Neural cell (in vitro differentiated cells): ENCODE results near the gene NPAS2. TPM values are rescaled to one million over a fixed set of nuclear protein-coding genes. Genes with fewer than 3 reads are reported as not detected.

ENCODE experiments used
- H2AFZ ChIP-seq: fragments of 200-600, 300-800 bp; sonication (generic), shearing (Covaris generic); 2 replicates; pipeline ENCODE4 v1.6.0; 2014; ENCODE audit warnings: low read depth, mild to moderate bottlenecking, antibody characterized with exemption, low read length, moderate library complexity
- H3F3A ChIP-seq: fragments of 200-600 bp; shearing (Covaris generic); 2 replicates; pipeline ENCODE4 v1.6.1; 2016; ENCODE audit warnings: mild to moderate bottlenecking, moderate library complexity, mixed read lengths, antibody characterized with exemption, low read length; ENCODE audit not compliant: insufficient read depth, poor library complexity, severe bottlenecking
- H3K27ac ChIP-seq: fragments of 200-600, 300-800 bp; sonication (generic), shearing (Covaris generic); 2 replicates; pipeline ENCODE4 v1.5.1; 2014; ENCODE audit warnings: mild to moderate bottlenecking, low read length, moderate library complexity
- H3K27me3 ChIP-seq: fragments of 300-800, 200-600 bp; sonication (generic), shearing (Covaris generic); 2 replicates; pipeline ENCODE4 v1.6.0; 2014; ENCODE audit warnings: mild to moderate bottlenecking, low read depth, low read length, moderate library complexity; ENCODE audit not compliant: insufficient read depth
- H3K36me3 ChIP-seq: fragments of 300-800, 200-600 bp; sonication (generic), shearing (Covaris generic); 2 replicates; pipeline ENCODE4 v1.5.1; 2014; ENCODE audit warnings: mild to moderate bottlenecking, antibody characterized with exemption, low read length, moderate library complexity; ENCODE audit not compliant: insufficient read depth
- H3K4me2 ChIP-seq: fragments of 300-800, 200-600 bp; sonication (generic), shearing (Covaris generic); 2 replicates; pipeline ENCODE4 v1.6.0; 2014; ENCODE audit warnings: mild to moderate bottlenecking, low read length
- H3K4me3 ChIP-seq: fragments of 300-800, 200-600 bp; sonication (generic), shearing (Covaris generic); 2 replicates; pipeline ENCODE4 v1.5.1; 2014; ENCODE audit warnings: mild to moderate bottlenecking, low read length, moderate library complexity
- H3K79me2 ChIP-seq: fragments of 200-600 bp; shearing (Covaris generic); replicated peaks from 2 replicates; pipeline ENCODE4 v1.6.0; 2014; ENCODE audit warnings: mild to moderate bottlenecking, low read length, moderate library complexity; ENCODE audit not compliant: insufficient read depth
- H3K9ac ChIP-seq: fragments of 300-800, 200-600 bp; sonication (generic), shearing (Covaris generic); 2 replicates; pipeline ENCODE4 v1.6.1; 2016; ENCODE audit warnings: mild to moderate bottlenecking, low read length, mixed read lengths
- H3K9me2 ChIP-seq: fragments of 200-600 bp; shearing (Covaris generic); 2 replicates; pipeline ENCODE4 v1.6.1; 2016; ENCODE audit warnings: mild to moderate bottlenecking, low read length, mixed read lengths; ENCODE audit not compliant: insufficient read depth
- H3K9me3 ChIP-seq: fragments of 200-600, 300-800 bp; sonication (generic), shearing (Covaris generic); 2 replicates; pipeline ENCODE4 v1.6.1; 2016; ENCODE audit warnings: mild to moderate bottlenecking, mixed run types, low read length, moderate library complexity, mixed read lengths
- H4K20me1 ChIP-seq: fragments of 200-600 bp; shearing (Covaris generic); 2 replicates; pipeline ENCODE4 v1.6.1; 2016; ENCODE audit warnings: mild to moderate bottlenecking, mixed run types; ENCODE audit not compliant: insufficient read depth
- EP300 ChIP-seq: fragments of 450-650 bp; conservative IDR thresholded peaks from 2 replicates; pipeline ENCODE4 v1.6.1; 2014; ENCODE audit warnings: antibody characterized with exemption, mild to moderate bottlenecking, moderate library complexity; ENCODE audit not compliant: poor library complexity, severe bottlenecking
- EZH2 ChIP-seq: fragments of 200-600, 300-800 bp; shearing (Covaris generic), sonication (generic); IDR thresholded peaks from 2 replicates; pipeline ENCODE4 v1.6.1; 2014; ENCODE audit warnings: antibody characterized with exemption, low read length, borderline replicate concordance, mild to moderate bottlenecking; ENCODE audit not compliant: insufficient read depth, poor library complexity, severe bottlenecking
- MXI1 ChIP-seq: fragments of 450-650 bp; conservative IDR thresholded peaks from 2 replicates; pipeline ENCODE4 v1.6.1; 2014; ENCODE audit warnings: antibody characterized with exemption, mild to moderate bottlenecking; ENCODE audit not compliant: poor library complexity, severe bottlenecking
- POLR2AphosphoS5 ChIP-seq: IDR thresholded peaks from 2 replicates; pipeline ENCODE4 v1.6.1; 2012
- RAD21 ChIP-seq: fragments of 450-650 bp; conservative IDR thresholded peaks from 2 replicates; pipeline ENCODE4 v1.6.1; 2014; ENCODE audit warnings: antibody characterized with exemption, mild to moderate bottlenecking, moderate library complexity
- SMC3 ChIP-seq: fragments of 450-650 bp; conservative IDR thresholded peaks from 2 replicates; pipeline ENCODE4 v1.6.1; 2014; ENCODE audit warnings: antibody characterized with exemption, mild to moderate bottlenecking, moderate library complexity; ENCODE audit not compliant: poor library complexity
- TAF1 ChIP-seq: IDR thresholded peaks from 2 replicates; pipeline ENCODE4 v1.6.1; 2012; ENCODE audit warnings: low read depth
- polyA plus RNA-seq: library from polyadenylated mRNA; depleted of rRNA; stranded (reverse); fragments of >200 nt; gene quantifications from 2 replicates; pipeline ENCODE4 v1.2.3, GENCODE V29; 2014
- TF ChIP-seq, protein P1 (sequence below): IDR thresholded peaks from 2 replicates; pipeline ENCODE4 v1.6.1; 2012; ENCODE audit warnings: borderline replicate concordance
- TF ChIP-seq, protein P2 (sequence below): fragments of 450-650 bp; IDR thresholded peaks from 2 replicates; pipeline ENCODE4 v1.5.1; 2014; ENCODE audit warnings: antibody characterized with exemption, mild to moderate bottlenecking, moderate library complexity; ENCODE audit not compliant: poor library complexity, severe bottlenecking

NPAS2 gene
- polyA plus RNA-seq, 1 donor from 2014 or later, result 2.1 TPM

DNA sequence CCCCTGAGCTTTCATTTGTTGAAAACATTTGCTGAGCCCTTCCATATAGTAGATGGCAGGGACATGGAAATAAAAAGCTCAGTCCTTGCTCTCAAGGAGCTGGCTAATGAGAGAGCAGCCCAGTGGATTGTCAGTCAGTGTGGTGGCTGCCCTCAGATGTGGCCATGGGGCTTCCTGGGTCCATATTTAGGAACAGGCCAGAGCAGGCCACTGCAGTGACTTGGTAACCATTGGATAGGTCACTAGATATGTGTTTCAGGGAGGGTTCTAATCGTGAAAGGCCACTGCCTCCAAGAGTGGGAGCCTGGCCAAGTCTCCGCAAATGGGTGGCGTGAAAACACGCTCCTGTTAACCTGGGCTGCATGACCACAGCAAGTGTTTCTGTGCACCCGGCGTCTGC is 37.4 kb downstream of the NPAS2 start:
- H3K79me2 ChIP-seq, result no peaks in the 10 kb centered on the region
- no peaks in the 10 kb centered on the region for H3K36me3 ChIP-seq
- H3K9me2 ChIP-seq, result no peaks in the 10 kb centered on the region
- H3K27ac ChIP-seq, result no peak overlapping the region
- no peak overlapping the region for H2AFZ ChIP-seq
- no peaks in the 10 kb centered on the region for H3K27me3 ChIP-seq
- no peaks in the 10 kb centered on the region for H4K20me1 ChIP-seq
- TF ChIP-seq, protein P1, sequence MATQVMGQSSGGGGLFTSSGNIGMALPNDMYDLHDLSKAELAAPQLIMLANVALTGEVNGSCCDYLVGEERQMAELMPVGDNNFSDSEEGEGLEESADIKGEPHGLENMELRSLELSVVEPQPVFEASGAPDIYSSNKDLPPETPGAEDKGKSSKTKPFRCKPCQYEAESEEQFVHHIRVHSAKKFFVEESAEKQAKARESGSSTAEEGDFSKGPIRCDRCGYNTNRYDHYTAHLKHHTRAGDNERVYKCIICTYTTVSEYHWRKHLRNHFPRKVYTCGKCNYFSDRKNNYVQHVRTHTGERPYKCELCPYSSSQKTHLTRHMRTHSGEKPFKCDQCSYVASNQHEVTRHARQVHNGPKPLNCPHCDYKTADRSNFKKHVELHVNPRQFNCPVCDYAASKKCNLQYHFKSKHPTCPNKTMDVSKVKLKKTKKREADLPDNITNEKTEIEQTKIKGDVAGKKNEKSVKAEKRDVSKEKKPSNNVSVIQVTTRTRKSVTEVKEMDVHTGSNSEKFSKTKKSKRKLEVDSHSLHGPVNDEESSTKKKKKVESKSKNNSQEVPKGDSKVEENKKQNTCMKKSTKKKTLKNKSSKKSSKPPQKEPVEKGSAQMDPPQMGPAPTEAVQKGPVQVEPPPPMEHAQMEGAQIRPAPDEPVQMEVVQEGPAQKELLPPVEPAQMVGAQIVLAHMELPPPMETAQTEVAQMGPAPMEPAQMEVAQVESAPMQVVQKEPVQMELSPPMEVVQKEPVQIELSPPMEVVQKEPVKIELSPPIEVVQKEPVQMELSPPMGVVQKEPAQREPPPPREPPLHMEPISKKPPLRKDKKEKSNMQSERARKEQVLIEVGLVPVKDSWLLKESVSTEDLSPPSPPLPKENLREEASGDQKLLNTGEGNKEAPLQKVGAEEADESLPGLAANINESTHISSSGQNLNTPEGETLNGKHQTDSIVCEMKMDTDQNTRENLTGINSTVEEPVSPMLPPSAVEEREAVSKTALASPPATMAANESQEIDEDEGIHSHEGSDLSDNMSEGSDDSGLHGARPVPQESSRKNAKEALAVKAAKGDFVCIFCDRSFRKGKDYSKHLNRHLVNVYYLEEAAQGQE, result no peak
- TF ChIP-seq TAF1 (no peak), SMC3 (no peak), EP300 (no peak), EZH2 (no peak), MXI1 (no peak), POLR2AphosphoS5 (no peak), RAD21 (no peak)
- TF ChIP-seq, protein P2, sequence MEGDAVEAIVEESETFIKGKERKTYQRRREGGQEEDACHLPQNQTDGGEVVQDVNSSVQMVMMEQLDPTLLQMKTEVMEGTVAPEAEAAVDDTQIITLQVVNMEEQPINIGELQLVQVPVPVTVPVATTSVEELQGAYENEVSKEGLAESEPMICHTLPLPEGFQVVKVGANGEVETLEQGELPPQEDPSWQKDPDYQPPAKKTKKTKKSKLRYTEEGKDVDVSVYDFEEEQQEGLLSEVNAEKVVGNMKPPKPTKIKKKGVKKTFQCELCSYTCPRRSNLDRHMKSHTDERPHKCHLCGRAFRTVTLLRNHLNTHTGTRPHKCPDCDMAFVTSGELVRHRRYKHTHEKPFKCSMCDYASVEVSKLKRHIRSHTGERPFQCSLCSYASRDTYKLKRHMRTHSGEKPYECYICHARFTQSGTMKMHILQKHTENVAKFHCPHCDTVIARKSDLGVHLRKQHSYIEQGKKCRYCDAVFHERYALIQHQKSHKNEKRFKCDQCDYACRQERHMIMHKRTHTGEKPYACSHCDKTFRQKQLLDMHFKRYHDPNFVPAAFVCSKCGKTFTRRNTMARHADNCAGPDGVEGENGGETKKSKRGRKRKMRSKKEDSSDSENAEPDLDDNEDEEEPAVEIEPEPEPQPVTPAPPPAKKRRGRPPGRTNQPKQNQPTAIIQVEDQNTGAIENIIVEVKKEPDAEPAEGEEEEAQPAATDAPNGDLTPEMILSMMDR, result no peak
- H3K4me3 ChIP-seq, result no peak overlapping the region
- H3F3A ChIP-seq, result no peaks in the 10 kb centered on the region
- no peak overlapping the region for H3K4me2 ChIP-seq
- no peak overlapping the region for H3K9ac ChIP-seq
- H3K9me3 ChIP-seq, result no peaks in the 10 kb centered on the region

DNA sequence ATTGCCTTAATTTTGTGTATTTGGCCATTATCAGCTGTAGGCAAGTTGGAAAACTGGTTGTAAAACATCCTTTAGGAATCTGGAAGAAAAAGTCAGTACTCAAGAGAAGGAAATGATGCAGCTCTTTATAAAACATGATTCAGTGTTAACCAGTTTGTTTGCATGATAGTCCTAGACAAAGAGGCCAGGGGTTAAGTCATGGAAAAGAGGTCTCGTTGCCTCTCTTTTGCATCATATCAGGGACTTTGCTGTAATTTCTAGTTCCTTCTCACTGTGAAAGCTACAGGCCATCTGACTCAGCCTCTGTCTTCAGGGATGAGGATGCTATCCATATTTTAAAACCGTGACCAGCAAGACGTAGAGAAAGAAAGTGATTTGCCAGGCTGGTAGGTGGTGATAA is 38.0 kb downstream of the NPAS2 start:
- no peaks in the 10 kb centered on the region for H3K9me3 ChIP-seq
- TF ChIP-seq MXI1 (no peak), RAD21 (no peak), TAF1 (no peak), EZH2 (no peak), EP300 (no peak), POLR2AphosphoS5 (no peak), SMC3 (no peak)
- TF ChIP-seq, protein P1, result no peak
- TF ChIP-seq, protein P2, result no peak
- no peaks in the 10 kb centered on the region for H3K9me2 ChIP-seq
- H3K9ac ChIP-seq, result no peak overlapping the region
- H4K20me1 ChIP-seq, result no peaks in the 10 kb centered on the region
- no peaks in the 10 kb centered on the region for H3K36me3 ChIP-seq
- H2AFZ ChIP-seq, result no peak overlapping the region
- no peak overlapping the region for H3K4me2 ChIP-seq
- H3K4me3 ChIP-seq, result no peak overlapping the region
- H3K79me2 ChIP-seq, result no peaks in the 10 kb centered on the region
- H3F3A ChIP-seq, result no peaks in the 10 kb centered on the region
- H3K27ac ChIP-seq, result no peak overlapping the region
- H3K27me3 ChIP-seq, result no peaks in the 10 kb centered on the region
